ENCODE measurements around the gene PGR.

The PGR gene

DNA sequence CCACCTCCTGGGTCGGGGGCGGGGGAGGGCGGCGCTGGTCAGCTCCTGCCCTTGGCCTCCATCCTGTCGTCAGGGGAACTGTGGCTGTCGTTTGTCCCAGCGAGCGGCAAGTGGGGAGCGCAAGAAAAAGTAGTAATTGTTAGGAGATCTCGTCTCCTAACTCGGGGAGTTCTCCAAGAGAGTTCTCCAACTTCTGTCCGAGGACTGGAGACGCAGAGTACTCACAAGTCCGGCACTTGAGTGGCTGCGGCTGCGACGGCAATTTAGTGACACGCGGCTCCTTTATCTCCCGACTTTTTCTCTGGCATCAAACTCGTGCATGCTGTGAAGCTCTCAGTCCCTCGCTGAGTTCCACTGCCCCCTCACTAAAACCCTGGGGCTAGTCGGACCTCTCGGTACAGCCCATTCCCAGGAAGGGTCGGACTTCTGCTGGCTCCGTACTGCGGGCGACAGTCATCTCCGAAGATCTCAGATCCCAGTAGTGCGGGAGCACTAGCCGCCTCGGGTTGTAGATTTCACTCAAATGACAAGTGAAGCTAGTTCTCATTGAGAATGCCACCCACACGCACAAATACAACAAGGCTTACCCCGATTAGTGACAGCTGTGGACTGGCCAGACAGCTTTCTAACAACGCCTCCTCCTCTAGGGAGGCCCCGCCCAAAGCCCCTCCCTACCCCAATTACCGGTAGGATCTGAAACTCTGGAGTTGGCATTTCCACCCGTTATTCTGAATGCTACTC, at the start of gene PGR:
Gene PGR, minus strand, starts transcription at position 611 of the 741 bp plus-strand sequence. CDS start 743 bp downstream, outside the sequence.
- DNase-seq (ENCODE audit: low spot score), result no peak

DNA sequence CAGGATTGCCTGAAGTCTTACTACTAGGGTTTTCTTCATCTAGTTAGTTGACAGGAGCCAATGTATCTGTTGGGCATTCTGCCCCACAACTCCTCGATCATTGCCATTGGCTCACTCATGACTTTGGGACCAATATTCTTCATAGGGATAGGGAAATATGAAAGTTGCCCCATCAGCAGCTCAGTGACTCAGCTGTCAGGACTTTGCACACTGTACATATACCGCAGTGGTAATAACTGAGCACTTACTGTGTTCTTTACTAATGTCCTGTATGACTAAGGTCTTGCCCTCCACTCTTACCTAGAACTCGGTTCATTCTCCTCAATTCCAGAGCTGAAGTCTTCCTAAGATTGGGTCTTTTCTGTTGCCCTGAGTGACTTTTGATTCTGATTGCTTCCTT, 46.8 kb upstream of the PGR start:
- no peak for DNase-seq (ENCODE audit: low spot score)

DNA sequence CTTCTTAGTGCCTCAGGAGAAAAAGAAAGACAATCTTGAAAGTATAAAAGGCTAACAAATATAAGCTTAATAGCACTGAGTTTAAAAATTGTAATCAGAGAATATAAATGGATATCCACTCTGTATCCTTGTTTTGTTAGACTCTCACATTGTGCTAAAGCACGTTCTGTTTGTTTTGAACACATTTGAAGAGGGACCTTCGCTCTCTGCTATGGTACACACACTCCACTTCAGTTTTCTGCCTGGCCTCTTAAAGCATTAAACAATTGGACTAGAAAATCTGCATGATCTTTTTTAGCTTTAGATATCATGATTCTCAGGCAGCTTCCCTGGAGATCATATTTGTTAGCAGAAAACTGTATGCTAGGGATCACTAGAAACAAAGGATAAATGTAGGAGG, 40.3 kb upstream of the PGR start:
- DNase-seq (ENCODE audit: low spot score), result no peak

DNA sequence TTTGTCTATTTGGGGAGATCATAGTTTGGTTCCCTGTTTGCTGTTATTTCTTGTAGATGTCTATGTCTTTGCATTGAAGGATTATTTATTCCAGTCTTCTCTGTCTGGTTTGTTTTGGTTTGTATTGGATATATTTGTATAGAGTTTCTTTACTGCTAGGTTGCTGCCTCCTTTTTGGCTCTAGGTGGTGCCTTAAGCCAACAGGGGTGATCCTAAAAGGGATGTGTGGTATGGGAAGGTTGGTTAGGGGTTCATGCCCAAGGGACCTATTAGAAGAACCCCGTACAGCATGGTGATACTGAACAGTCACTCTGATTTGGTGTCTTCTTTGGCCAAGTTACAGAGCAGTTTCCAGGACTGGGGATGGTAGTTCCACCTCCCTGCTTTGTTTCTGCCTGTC, 36.4 kb upstream of the PGR start:
- no peak for DNase-seq (ENCODE audit: low spot score)

DNA sequence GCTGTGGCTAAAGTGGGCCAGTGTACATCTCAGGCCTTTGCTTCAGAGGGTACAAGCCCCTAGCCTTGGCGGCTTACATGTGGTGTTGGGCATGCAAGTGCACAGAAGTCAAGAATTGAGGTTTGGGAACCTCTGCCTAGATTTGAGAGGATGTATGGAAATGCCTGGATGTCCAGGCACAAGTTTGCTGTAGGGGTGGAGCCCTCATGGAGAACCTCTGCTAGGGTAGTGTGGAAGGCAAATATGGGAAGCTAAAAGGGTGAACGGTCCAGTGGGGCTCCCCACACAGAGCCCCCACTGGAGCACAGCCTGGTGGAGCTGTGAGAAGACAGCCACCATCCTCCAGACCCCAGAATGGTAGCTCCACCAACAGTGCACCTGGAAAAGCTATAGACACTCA, 28.5 kb upstream of the PGR start:
- no peak for DNase-seq (ENCODE audit: low spot score)

GRCh38 chr11:101138245-101138930, 8.8 kb upstream of the PGR start:
- DNase-seq (ENCODE audit: low spot score), result no peak

DNA sequence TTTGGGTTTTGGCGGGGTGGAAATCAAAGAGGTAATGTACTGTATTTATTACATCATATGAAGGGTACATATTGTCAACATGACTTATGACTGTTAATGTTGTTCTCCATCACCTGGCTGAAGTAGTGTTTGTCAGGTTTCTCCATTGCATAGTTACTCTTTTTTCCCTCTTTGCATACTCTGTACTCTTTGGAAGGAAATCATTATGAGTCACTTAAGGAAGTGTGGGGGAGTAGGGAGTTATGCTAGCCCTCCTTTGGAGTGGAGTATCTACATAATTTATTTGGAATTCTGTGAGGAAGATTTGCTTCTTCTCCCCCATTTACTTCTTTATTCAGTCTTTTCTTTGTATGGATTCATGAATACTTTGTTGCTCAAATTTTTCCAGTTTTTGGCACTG, 3.6 kb upstream of the PGR start:
- no peak for DNase-seq (ENCODE audit: low spot score)

GRCh38 chr11:101128571-101129202, 926 bp downstream of the PGR start:
- DNase-seq (ENCODE audit: low spot score), result no peak

DNA sequence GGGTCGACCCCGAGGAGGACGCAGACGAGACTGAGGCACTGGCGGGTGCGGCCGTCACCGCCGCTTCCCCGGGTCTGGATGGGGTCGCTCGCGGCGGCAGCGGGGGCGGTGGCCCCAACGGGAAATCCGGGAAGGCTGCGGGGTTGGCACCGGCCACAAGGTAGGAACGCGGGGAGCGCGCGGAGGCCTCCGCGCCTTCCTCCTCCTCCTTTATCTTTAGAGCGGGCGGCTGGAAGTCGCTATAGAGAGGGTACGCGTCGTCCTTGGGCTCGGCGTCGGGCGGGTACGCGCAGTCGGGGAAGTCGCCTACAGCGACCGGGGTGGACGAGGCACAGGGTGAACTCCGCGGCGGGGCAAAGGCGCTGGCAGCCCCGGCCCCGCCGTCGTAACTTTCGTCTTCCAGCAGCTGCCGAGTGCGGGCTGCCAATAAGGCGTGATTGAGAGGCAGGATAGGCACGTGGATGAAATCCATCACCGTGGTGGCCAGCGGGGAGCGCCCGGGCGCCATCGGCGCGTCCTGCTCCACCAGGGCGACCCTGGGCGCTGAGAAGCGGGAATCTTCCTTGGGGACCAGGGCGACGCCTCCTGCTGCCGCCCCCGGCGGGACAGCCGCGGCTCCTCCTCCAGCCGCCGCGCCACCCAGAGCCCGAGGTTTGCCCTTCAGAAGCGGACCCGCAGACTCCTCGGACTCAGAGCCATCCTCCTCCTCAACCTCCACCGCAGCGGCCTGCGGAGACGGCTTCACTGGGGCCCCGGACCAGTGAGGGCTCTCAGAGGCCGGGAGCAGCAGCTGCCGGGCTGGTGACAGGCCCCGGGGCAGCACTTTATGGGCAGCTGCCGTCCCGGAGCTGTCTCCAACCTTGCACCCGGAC, 1.7 kb downstream of the PGR start:
- no peak for DNase-seq (ENCODE audit: low spot score)

DNA sequence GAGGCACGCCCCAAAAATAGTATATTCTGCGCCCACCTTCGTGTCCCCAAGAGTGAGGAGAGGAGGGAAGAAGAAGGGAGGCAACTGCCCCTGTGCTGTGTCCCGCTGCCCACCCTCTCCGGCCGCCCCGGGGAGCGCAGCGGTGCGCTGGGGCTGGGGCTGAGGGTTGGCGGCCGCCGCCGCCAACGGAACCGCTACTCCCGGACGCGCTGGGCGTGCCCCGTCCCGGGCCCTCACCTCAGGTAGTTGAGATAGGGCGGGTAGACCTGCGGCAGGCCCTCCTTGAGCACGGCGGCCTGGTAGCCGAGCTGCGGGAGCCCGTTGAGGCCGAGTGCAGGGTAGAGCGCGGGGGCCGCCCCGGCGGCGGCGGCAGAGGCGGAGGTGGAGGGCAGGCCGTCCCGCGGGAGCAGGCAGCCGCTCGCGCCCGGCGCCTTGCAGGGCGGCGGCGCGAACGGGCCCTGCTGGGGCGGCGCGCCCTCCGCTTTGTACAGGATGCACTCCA, 2.4 kb downstream of the PGR start:
- no peak for DNase-seq (ENCODE audit: low spot score)

DNA sequence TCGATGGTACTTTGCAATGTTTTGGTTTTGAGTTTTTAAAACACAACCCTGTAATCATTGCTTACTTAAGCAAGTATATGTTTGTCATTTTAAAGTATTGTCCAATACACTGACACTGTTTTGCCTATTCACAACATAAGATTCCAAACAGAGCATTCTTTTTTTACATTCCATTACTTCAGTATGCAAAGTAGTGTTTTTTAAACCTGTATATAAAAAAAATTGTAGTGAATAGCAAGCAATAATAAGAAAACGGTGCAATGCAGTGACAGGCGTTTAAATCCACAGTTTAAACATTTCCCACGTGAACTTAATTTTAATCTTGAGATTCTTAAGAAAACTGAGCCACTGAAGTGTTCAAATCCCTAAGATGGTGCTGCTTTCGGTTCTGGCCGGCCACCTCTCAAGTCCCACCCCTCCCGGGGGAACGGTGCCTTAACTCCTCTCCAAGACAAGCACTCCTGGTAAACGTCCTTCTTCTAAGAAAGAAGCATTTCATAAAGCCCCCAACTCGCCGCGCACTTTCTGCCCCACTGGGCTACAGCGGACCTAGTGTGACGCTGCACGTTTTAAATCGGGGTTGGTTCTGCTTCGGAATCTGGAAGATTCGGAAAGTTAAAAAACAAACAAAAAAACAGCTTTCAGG, 2.9 kb downstream of the PGR start:
- no peak for DNase-seq (ENCODE audit: low spot score)

DNA sequence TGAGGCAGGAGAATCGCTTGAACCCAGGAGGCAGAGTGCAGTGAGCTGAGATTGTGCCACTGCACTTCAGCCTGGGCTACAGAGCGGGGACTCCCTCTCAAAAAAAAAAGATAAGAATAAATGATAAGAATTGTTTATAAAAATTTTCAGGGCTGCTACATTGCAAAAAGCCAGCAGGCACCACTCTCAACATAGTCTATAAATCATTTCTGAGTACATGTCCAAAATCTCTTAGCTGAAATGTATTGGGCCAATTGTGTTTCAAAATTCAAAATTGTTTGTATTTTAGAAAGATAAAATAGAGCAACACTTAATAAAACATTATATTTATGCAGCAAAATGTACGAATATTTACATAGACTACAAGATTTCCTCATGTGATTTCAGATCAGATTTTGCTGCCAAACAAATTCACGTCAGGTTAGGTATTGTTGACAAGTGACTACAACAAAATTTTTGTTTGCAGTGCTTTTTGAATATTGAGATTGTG, 13.9 kb downstream of the PGR start:
- DNase-seq (ENCODE audit: low spot score), result no peak

- DNase-seq (ENCODE audit: low spot score), result no peak
Measured at GRCh38 chr11:101113540-101113939, 16.1 kb downstream of the PGR start.

DNA sequence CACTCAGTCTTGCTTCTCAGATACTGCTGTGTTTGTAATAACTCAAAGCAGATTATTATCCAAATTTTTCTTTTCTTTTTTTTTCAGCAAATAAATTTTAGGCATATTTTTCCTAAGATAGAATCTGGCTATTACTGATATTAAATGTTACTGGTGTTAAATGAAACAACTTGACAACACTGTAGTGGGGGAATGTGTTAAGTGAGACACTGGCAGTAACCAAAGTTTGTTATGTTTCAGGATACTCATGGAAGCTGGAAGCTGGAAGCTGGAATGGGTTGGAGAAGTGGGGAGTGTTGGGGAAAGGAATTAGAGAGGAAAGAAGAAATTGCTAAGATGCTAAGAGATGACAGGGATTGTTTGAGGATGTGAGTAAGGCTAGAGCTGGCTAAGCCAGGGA, 24.9 kb downstream of the PGR start:
- no peak for DNase-seq (ENCODE audit: low spot score)

DNA sequence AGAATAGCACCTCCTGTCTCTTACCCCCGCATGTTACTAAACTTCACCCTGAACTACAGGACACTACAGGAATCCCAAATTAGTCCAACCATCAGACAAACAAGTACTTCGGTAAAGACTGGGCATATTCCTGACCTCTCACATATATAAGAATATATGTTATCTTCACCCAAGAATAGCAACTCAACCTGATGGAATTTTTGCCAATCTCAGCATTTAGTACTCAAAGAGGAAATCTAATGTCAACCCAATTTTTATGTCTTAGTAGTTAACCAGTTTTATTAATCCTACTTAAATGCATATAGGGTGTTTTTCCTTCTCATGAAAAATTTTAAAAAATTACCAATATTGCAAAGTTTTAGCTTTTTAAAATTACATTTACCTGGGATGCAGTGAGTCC, 26.2 kb downstream of the PGR start:
- no peak for DNase-seq (ENCODE audit: low spot score)

GRCh38 chr11:101100601-101101000, 29.0 kb downstream of the PGR start:
- no peak for DNase-seq (ENCODE audit: low spot score)

GRCh38 chr11:101096036-101096704, 33.4 kb downstream of the PGR start:
- no peak for DNase-seq (ENCODE audit: low spot score)

GRCh38 chr11:101091781-101092180, 37.8 kb downstream of the PGR start:
- no peak for DNase-seq (ENCODE audit: low spot score)

- no peak for DNase-seq (ENCODE audit: low spot score)
Measured at GRCh38 chr11:101090679-101091270, 38.8 kb downstream of the PGR start.

DNA sequence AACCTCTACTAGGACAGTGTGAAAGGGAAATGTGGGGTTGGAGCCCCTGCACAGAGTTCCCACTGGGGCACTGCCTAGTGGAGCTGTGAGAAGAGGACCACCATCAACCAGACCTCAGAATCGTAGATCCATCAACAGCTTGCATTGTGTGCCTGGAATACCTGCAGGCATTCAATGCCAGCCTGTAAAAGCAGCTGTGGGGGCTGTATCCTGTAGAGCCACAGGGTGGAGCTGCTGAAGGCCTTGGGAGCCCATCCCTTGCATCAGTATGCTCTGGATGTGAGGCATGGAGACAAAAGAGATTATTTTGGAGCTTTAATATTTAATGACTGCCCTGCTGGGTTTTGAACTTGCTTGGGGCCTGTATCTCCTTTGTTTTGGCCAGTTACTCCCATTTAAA, 46.3 kb downstream of the PGR start:
- no peak for DNase-seq (ENCODE audit: low spot score)
